Measurements from ENCODE around the gene ATAD3B.

ATAD3B gene

DNA sequence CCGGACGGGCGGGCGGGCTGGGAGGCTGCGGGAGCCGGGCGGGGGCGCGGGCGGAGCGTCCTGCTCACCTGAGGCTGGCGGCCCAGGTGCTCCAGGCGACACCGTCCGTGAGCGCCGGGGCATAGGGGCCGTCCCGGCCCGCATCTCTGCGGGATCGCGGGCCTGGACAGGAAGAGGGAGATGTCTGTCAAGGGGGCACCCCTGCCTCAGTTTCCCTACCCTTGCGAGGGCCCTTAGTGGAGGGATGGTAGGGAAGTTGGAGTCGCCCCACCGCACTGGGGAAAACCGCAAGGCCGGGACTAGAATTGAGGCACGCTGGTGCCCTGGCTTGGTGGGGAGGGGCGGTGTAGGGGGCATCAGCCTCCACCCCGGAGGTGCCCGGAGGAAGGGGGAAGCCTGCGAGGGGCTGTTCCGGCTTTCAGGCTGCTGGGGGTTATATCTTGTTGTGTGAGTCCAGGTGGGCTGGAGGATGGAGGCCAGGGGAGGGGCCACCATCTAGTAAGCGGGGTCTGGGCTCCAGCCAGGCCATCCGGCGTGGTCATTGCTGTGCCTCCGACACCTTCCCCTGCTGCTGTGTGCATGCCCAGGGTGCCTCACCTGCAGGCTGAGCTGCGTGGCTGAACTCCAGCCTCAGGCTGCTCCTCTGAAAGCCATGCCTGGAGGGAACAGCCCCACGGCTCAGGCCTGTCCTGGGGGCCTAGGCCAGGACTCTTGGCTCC lies 35.5 kb upstream of the ATAD3B start:
- ChIA-PET POLR2A (no interaction called here), CTCF (interaction anchor here (0.9 to 3.0 kb wide), 4 partner anchors 11 to 34 kb away, joined by 3 to 11 read pairs (median 4); partner anchors contain the start of gene MRPL20)
- Histone ChIP-seq H3K27ac (ENCODE audit: insufficient read depth in 1 of 2, low read depth in 1 of 2, low read length in 2 of 2, poor library complexity in 1 of 2, severe bottlenecking in 2 of 2) (no peak overlapping the region), H3K4me3 (ENCODE audit: control insufficient read depth in 1 of 7, extremely low read depth in 1 of 7, insufficient read depth in 4 of 7, low read depth in 2 of 7, low read length in 6 of 7) (peak overlapping the region in 6 of 7 experiments; percentile 15 to 78 (median 56)), H3K36me3 (ENCODE audit: control insufficient read depth in 4 of 4, insufficient read depth in 4 of 4, low read length in 3 of 4) (no peaks in the 10 kb centered on the region), H3K9me3 (ENCODE audit: control extremely low read depth in 1 of 5, control insufficient read depth in 4 of 5, insufficient read depth in 2 of 5, low read depth in 1 of 5, low read length in 4 of 5) (no peaks in the 10 kb centered on the region), H3K27me3 (replicated peaks in 2 of 5; ENCODE audit: control insufficient read depth in 4 of 5, insufficient read depth in 5 of 5, low read length in 4 of 5) (peaks cover 0 to 3% (median 0%) of the 10 kb centered on the region in 5 experiments), H3K4me1 (ENCODE audit: control extremely low read depth in 1 of 4, control insufficient read depth in 4 of 4, insufficient read depth in 4 of 4, low read length in 3 of 4) (peaks cover 0 to 81% (median 59%) of the 10 kb centered on the region in 4 experiments)
- 37% methylated on average over 9 of the region's 40 CpGs for WGBS (ENCODE audit: insufficient coverage)
- no peak for DNase-seq

DNA sequence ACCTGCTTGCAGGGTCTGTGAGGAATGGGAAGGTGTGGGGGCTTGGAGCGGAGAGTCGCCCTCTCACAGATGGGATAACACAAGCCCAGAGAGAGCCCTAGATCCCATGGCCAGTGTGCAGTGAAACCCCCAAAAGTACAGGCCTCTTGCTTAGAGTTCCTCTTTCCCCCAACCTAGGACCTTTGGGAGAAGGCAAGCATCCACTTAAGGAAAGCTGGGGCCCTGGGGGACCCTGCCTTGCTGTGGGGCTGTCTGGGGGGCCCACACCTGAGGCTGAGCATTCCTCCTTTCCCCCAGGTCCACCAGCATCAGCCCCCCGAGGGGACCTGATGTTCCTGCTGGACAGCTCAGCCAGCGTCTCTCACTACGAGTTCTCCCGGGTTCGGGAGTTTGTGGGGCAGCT lies 34.9 kb upstream of the ATAD3B start:
- H3K4me1 ChIP-seq (ENCODE audit: control extremely low read depth in 1 of 4, control insufficient read depth in 4 of 4, insufficient read depth in 4 of 4, low read length in 3 of 4) = peaks cover 0 to 80% (median 60%) of the 10 kb centered on the region in 4 experiments

DNA sequence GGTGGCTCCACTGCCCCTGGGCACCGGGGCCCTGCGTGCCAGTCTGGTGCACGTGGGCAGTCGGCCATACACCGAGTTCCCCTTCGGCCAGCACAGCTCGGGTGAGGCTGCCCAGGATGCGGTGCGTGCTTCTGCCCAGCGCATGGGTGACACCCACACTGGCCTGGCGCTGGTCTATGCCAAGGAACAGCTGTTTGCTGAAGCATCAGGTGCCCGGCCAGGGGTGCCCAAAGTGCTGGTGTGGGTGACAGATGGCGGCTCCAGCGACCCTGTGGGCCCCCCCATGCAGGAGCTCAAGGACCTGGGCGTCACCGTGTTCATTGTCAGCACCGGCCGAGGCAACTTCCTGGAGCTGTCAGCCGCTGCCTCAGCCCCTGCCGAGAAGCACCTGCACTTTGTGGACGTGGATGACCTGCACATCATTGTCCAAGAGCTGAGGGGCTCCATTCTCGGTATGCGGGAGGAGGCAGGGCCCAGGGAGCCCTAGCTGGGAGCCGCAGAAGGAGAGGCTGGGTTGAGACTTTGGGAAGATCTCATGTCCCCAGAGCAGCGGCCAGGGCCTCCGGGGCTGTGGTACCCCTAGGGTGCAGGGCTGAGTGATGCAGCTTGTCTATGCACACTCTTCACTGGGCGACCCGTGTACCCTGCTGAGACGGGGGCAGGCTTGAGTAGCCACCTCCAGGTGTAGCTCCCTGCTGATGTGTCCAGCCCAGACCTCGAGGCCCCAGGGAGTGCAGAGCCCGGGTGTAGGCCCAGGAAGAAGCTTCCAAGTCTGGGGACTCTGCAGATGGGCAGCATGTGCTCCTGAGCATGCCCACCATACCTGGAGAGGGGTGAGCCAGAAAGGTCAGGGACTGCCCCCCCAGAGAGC lies 34.3 kb upstream of the ATAD3B start:
- no peak for DNase-seq
- H3K4me1 ChIP-seq (ENCODE audit: control extremely low read depth in 1 of 4, control insufficient read depth in 4 of 4, insufficient read depth in 4 of 4, low read length in 3 of 4) = peaks cover 0 to 74% (median 55%) of the 10 kb centered on the region in 4 experiments
- ChIA-PET CTCF (interaction anchor here (0.7 to 3.0 kb wide), 5 partner anchors 11 to 35 kb away, joined by 3 to 11 read pairs (median 3); partner anchors contain the start of gene MRPL20), POLR2A (interaction anchor here (0.5 to 0.9 kb wide), 2 partner anchors 8 to 62 kb away, joined by 3 to 6 read pairs; no protein-coding TSS in a partner anchor)
- no peaks in the 10 kb centered on the region for H3K9me3 ChIP-seq (ENCODE audit: control extremely low read depth in 1 of 5, control insufficient read depth in 4 of 5, insufficient read depth in 2 of 5, low read depth in 1 of 5, low read length in 4 of 5)
- H3K27ac ChIP-seq (ENCODE audit: insufficient read depth in 1 of 2, low read depth in 1 of 2, low read length in 2 of 2, poor library complexity in 1 of 2, severe bottlenecking in 2 of 2) = no peak overlapping the region
- no peak overlapping the region for H3K4me3 ChIP-seq (ENCODE audit: control insufficient read depth in 1 of 7, extremely low read depth in 1 of 7, insufficient read depth in 4 of 7, low read depth in 2 of 7, low read length in 6 of 7)
- WGBS (ENCODE audit: insufficient coverage) = 95% methylated on average over 26 of the region's 31 CpGs
- peaks cover 0 to 3% (median 0%) of the 10 kb centered on the region in 5 experiments for H3K27me3 ChIP-seq (replicated peaks in 2 of 5; ENCODE audit: control insufficient read depth in 4 of 5, insufficient read depth in 5 of 5, low read length in 4 of 5)
- H3K36me3 ChIP-seq (ENCODE audit: control insufficient read depth in 4 of 4, insufficient read depth in 4 of 4, low read length in 3 of 4) = no peaks in the 10 kb centered on the region

More for the DNA sequence above, 34.9 kb upstream of the ATAD3B start:
- H3K4me3 ChIP-seq (ENCODE audit: control insufficient read depth in 1 of 7, extremely low read depth in 1 of 7, insufficient read depth in 4 of 7, low read depth in 2 of 7, low read length in 6 of 7) = peak overlapping the region in 1 of 7 experiments; percentile 78
- H3K27ac ChIP-seq (ENCODE audit: insufficient read depth in 1 of 2, low read depth in 1 of 2, low read length in 2 of 2, poor library complexity in 1 of 2, severe bottlenecking in 2 of 2) = no peak overlapping the region
- WGBS (ENCODE audit: insufficient coverage) = 100% methylated on average over 6 of the region's 7 CpGs
- DNase-seq = no peak
- H3K27me3 ChIP-seq (replicated peaks in 2 of 5; ENCODE audit: control insufficient read depth in 4 of 5, insufficient read depth in 5 of 5, low read length in 4 of 5) = peaks cover 0 to 3% (median 0%) of the 10 kb centered on the region in 5 experiments
- H3K36me3 ChIP-seq (ENCODE audit: control insufficient read depth in 4 of 4, insufficient read depth in 4 of 4, low read length in 3 of 4) = no peaks in the 10 kb centered on the region
- ChIA-PET CTCF (interaction anchor here (0.7 to 3.0 kb wide), 5 partner anchors 10 to 34 kb away, joined by 3 to 11 read pairs (median 3); partner anchors contain the start of gene MRPL20), POLR2A (interaction anchor here (0.9 kb wide), 1 partner anchor 7 kb away, joined by 3 read pairs; no protein-coding TSS in a partner anchor)
- no peaks in the 10 kb centered on the region for H3K9me3 ChIP-seq (ENCODE audit: control extremely low read depth in 1 of 5, control insufficient read depth in 4 of 5, insufficient read depth in 2 of 5, low read depth in 1 of 5, low read length in 4 of 5)

GRCh38 chr1:1437904-1438376 lies 33.6 kb upstream of the ATAD3B start:
- H3K27me3 ChIP-seq (replicated peaks in 2 of 5; ENCODE audit: control insufficient read depth in 4 of 5, insufficient read depth in 5 of 5, low read length in 4 of 5) = peaks cover 0 to 3% (median 0%) of the 10 kb centered on the region in 5 experiments
- ChIA-PET POLR2A (no interaction called here), CTCF (interaction anchor here (1.6 to 3.0 kb wide), 2 partner anchors 13 to 32 kb away, joined by 3 to 11 read pairs; partner anchors contain the start of gene MRPL20)
- peak in 1 of 3 donors; percentile 33 for DNase-seq
- WGBS (ENCODE audit: insufficient coverage) = 80% methylated on average over 10 of the region's 11 CpGs
- no peak overlapping the region for H3K4me3 ChIP-seq (ENCODE audit: control insufficient read depth in 1 of 7, extremely low read depth in 1 of 7, insufficient read depth in 4 of 7, low read depth in 2 of 7, low read length in 6 of 7)
- no peaks in the 10 kb centered on the region for H3K9me3 ChIP-seq (ENCODE audit: control extremely low read depth in 1 of 5, control insufficient read depth in 4 of 5, insufficient read depth in 2 of 5, low read depth in 1 of 5, low read length in 4 of 5)
- H3K27ac ChIP-seq (ENCODE audit: insufficient read depth in 1 of 2, low read depth in 1 of 2, low read length in 2 of 2, poor library complexity in 1 of 2, severe bottlenecking in 2 of 2) = no peak overlapping the region
- H3K4me1 ChIP-seq (ENCODE audit: control extremely low read depth in 1 of 4, control insufficient read depth in 4 of 4, insufficient read depth in 4 of 4, low read length in 3 of 4) = peaks cover 0 to 67% (median 52%) of the 10 kb centered on the region in 4 experiments
- no peaks in the 10 kb centered on the region for H3K36me3 ChIP-seq (ENCODE audit: control insufficient read depth in 4 of 4, insufficient read depth in 4 of 4, low read length in 3 of 4)

DNA sequence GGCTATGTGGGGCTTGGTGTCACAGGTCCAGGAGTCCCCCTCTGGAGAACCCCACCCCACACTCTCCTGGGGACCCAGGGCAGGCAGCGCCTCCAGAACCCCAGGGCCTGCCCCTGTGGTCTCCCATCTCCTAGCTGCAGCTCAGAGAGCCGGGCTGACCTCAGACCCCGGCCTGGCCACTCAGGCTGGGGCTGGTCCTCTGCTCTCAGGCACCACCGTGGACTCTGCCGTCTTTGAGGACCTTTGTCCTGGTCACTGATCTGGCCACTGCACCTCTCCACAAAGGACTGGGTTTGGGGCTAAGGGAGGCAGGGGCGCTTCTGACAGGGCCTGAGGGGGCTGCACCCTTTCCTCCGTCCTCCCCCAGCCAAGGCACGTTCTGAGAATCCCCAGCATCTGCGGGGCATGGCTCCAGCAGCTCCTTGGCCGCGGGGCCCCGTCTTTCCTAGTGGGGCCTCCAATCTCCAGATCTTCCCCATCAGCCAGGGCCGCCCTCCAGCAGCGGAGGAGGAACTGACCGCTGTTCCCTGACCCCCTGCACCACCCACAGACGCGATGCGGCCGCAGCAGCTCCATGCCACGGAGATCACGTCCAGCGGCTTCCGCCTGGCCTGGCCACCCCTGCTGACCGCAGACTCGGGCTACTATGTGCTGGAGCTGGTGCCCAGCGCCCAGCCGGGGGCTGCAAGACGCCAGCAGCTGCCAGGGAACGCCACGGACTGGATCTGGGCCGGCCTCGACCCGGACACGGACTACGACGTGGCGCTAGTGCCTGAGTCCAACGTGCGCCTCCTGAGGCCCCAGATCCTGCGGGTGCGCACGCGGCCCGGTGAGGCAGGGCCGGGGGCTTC lies 32.8 kb upstream of the ATAD3B start:
- H3K4me3 ChIP-seq (ENCODE audit: control insufficient read depth in 1 of 7, extremely low read depth in 1 of 7, insufficient read depth in 4 of 7, low read depth in 2 of 7, low read length in 6 of 7) = no peak overlapping the region
- peaks cover 0 to 3% (median 0%) of the 10 kb centered on the region in 5 experiments for H3K27me3 ChIP-seq (replicated peaks in 2 of 5; ENCODE audit: control insufficient read depth in 4 of 5, insufficient read depth in 5 of 5, low read length in 4 of 5)
- POLR2A ChIA-PET = no interaction called here
- H3K4me1 ChIP-seq (ENCODE audit: control extremely low read depth in 1 of 4, control insufficient read depth in 4 of 4, insufficient read depth in 4 of 4, low read length in 3 of 4) = peaks cover 0 to 59% (median 45%) of the 10 kb centered on the region in 4 experiments
- WGBS (ENCODE audit: insufficient coverage) = 97% methylated on average over 45 of the region's 45 CpGs
- CTCF ChIA-PET = interaction anchor here (0.9 to 3.0 kb wide), 3 partner anchors 8 to 32 kb away, joined by 3 to 11 read pairs (median 3); partner anchors contain the start of gene MRPL20
- H3K9me3 ChIP-seq (ENCODE audit: control extremely low read depth in 1 of 5, control insufficient read depth in 4 of 5, insufficient read depth in 2 of 5, low read depth in 1 of 5, low read length in 4 of 5) = no peaks in the 10 kb centered on the region
- H3K27ac ChIP-seq (ENCODE audit: insufficient read depth in 1 of 2, low read depth in 1 of 2, low read length in 2 of 2, poor library complexity in 1 of 2, severe bottlenecking in 2 of 2) = no peak overlapping the region
- no peak for DNase-seq
- no peaks in the 10 kb centered on the region for H3K36me3 ChIP-seq (ENCODE audit: control insufficient read depth in 4 of 4, insufficient read depth in 4 of 4, low read length in 3 of 4)

- POLR2A ChIA-PET = no interaction called here
- WGBS (ENCODE audit: insufficient coverage) = 96% methylated on average over 68 of the region's 82 CpGs
- no peak overlapping the region for H3K4me3 ChIP-seq (ENCODE audit: control insufficient read depth in 1 of 7, extremely low read depth in 1 of 7, insufficient read depth in 4 of 7, low read depth in 2 of 7, low read length in 6 of 7)
- H3K27ac ChIP-seq (ENCODE audit: insufficient read depth in 1 of 2, low read depth in 1 of 2, low read length in 2 of 2, poor library complexity in 1 of 2, severe bottlenecking in 2 of 2) = no peak overlapping the region
- DNase-seq = no peak
- no peaks in the 10 kb centered on the region for H3K9me3 ChIP-seq (ENCODE audit: control extremely low read depth in 1 of 5, control insufficient read depth in 4 of 5, insufficient read depth in 2 of 5, low read depth in 1 of 5, low read length in 4 of 5)
- H3K27me3 ChIP-seq (replicated peaks in 2 of 5; ENCODE audit: control insufficient read depth in 4 of 5, insufficient read depth in 5 of 5, low read length in 4 of 5) = peaks cover 0 to 3% (median 0%) of the 10 kb centered on the region in 5 experiments
- H3K36me3 ChIP-seq (ENCODE audit: control insufficient read depth in 4 of 4, insufficient read depth in 4 of 4, low read length in 3 of 4) = no peaks in the 10 kb centered on the region
- H3K4me1 ChIP-seq (ENCODE audit: control extremely low read depth in 1 of 4, control insufficient read depth in 4 of 4, insufficient read depth in 4 of 4, low read length in 3 of 4) = peaks cover 0 to 50% (median 35%) of the 10 kb centered on the region in 4 experiments
- CTCF ChIA-PET = interaction anchor here (0.9 to 2.3 kb wide), 5 partner anchors 8 to 62 kb away, joined by 3 to 9 read pairs (median 6); no protein-coding TSS in a partner anchor
These were observed 31.9 kb upstream of the ATAD3B start for GRCh38 chr1:1439546-1440261.
